ENCODE data around the gene RNPS1. TPM values are rescaled to one million over a fixed set of nuclear protein-coding genes. Genes with fewer than 3 reads are reported as not detected.

Gene RNPS1
- total RNA-seq, 4 donors from 2014 or later: 93.0 to 125 (median 114) TPM

DNA sequence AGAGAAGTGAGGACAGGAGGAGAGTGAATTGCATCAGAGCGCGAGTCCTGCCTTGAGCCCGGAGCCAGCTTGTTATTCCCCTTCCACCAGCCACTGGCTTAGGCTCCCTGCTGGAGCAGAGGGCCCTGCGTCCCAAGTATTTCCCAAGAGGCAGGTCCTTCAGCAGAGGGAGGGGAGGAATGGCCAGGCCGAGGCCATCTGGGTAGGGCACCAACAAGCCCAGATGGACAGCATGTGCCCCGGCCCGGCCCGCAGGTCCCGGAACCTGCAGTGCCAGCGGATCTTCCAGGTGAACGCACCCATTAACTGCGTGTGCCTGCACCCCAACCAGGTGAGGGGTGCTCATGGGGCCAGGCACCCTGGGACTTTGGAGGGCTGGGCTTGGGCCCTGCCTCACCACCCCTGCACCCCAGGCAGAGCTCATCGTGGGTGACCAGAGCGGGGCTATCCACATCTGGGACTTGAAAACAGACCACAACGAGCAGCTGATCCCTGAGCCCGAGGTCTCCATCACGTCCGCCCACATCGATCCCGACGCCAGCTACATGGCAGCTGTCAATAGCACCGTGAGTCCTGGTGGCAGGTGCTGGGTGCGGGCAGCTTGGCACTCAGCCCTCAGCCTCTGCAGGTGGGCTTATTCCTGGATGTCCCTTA is 61.0 kb downstream of the RNPS1 start:
- H3K27me3 ChIP-seq: no peaks in the 10 kb centered on the region
- intact Hi-C loops (cut with DNase I): no loop called here
- peaks cover 13 to 28% (median 23%) of the 10 kb centered on the region in 3 donors for H3K4me1 ChIP-seq
- H3K9me3 ChIP-seq: no peaks in the 10 kb centered on the region
- peaks cover 14 to 43% (median 25%) of the 10 kb centered on the region in 3 donors for H3K36me3 ChIP-seq
- no peak for DNase-seq
- H3K4me3 ChIP-seq: no peak overlapping the region
- no peak for TF ChIP-seq POLR2A (IDR thresholded peaks at IDR 0.05)
- no peak for TF ChIP-seq CTCF (IDR thresholded peaks at IDR 0.05)
- no peak overlapping the region for H3K27ac ChIP-seq
- 93% methylated on average over 3 of the region's 23 CpGs; no CpG with 5 or more reads in 1 of the 2 donors for WGBS, 2 donors

- 42 to 91% methylated on average over 2 to 10 of the region's 18 CpGs for WGBS, 2 donors
- H3K27me3 ChIP-seq: no peaks in the 10 kb centered on the region
- DNase-seq: no peak
- intact Hi-C loops (cut with DNase I): no loop called here
- peak overlapping the region in 3 of 4 donors; percentile 96 to 99 (median 99) for H3K27ac ChIP-seq
- H3K36me3 ChIP-seq: peaks cover 14 to 43% (median 25%) of the 10 kb centered on the region in 3 donors
- no peaks in the 10 kb centered on the region for H3K9me3 ChIP-seq
- no peak for TF ChIP-seq POLR2A (IDR thresholded peaks at IDR 0.05)
- TF ChIP-seq CTCF (IDR thresholded peaks at IDR 0.05): no peak
- H3K4me3 ChIP-seq: peak overlapping the region; percentile 67 to 87 (median 82)
- H3K4me1 ChIP-seq: peaks cover 13 to 24% (median 22%) of the 10 kb centered on the region in 3 donors
Observed at GRCh38 chr16:2206420-2206779, 61.5 kb downstream of the RNPS1 start.

DNA sequence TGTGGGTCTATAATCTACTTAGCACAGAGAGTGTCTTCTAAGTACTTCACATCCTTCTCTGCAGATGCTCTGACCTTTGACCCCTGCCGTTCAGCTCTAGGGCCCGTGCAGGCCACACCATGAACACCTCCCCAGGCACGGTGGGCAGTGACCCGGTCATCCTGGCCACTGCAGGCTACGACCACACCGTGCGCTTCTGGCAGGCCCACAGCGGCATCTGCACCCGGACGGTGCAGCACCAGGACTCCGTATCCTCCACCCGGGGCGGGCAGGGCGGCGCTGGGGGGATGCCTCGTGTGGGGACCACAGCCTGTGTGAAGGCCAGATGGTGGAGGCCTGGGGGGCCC is 62.0 kb downstream of the RNPS1 start:
- peaks cover 13 to 24% (median 22%) of the 10 kb centered on the region in 3 donors for H3K4me1 ChIP-seq
- no peaks in the 10 kb centered on the region for H3K9me3 ChIP-seq
- H3K36me3 ChIP-seq: peaks cover 14 to 43% (median 25%) of the 10 kb centered on the region in 3 donors
- intact Hi-C loops (cut with DNase I): no loop called here
- WGBS, 2 donors: 0 to 3% methylated on average over 3 to 12 of the region's 16 CpGs
- TF ChIP-seq CTCF (IDR thresholded peaks at IDR 0.05): peak in 1 of 6 experiments; percentile 2
- TF ChIP-seq POLR2A (IDR thresholded peaks at IDR 0.05): no peak
- peak overlapping the region; percentile 96 to 99 (median 98) for H3K27ac ChIP-seq
- H3K27me3 ChIP-seq: no peaks in the 10 kb centered on the region
- H3K4me3 ChIP-seq: peak overlapping the region; percentile 67 to 87 (median 82)
- DNase-seq: no peak

GRCh38 chr16:2205104-2205966 is 62.6 kb downstream of the RNPS1 start, which contains the start of gene MLST8:
MLST8 (plus strand) TSS chr16:2205454; CDS start chr16:2206086, 632 bp downstream.
- peak within 1 kb of the TSS; percentile 96 to 99 (median 98) for H3K27ac ChIP-seq
- peaks cover 13 to 24% (median 22%) of the 10 kb centered on the region in 3 donors for H3K4me1 ChIP-seq
- H3K36me3 ChIP-seq: peaks cover 14 to 40% (median 25%) of the 10 kb centered on the region in 3 donors
- no peaks in the 10 kb centered on the region for H3K27me3 ChIP-seq
- H3K9me3 ChIP-seq: no peaks in the 10 kb centered on the region
- 0 to 2% methylated on average over 12 to 31 of the region's 93 CpGs for WGBS, 2 donors
- H3K4me3 ChIP-seq: peak within 1 kb of the TSS; percentile 67 to 87 (median 82)
- TF ChIP-seq CTCF (IDR thresholded peaks at IDR 0.05) (peak in 2 of 6 experiments; percentile 24 to 34), POLR2A (IDR thresholded peaks at IDR 0.05) (peak in 3 of 4 donors; percentile 67 to 74 (median 73))
- DNase-seq: peak; percentile 57
- intact Hi-C loops (cut with DNase I): no loop called here
